C4-2B (cell line): Measurements from ENCODE around the gene NFU1.
"Not testable (repeated sequence)": the region's sequence is repeated elsewhere in the genome, so short reads cannot be mapped to it uniquely, and the experiment has no call there.

Experiments
- H3K27ac ChIP-seq: fragments of 450-650 bp; 2 replicates; pipeline ENCODE4 v1.5.1; 2017
- CTCF ChIP-seq: fragments of 450-650 bp; conservative IDR thresholded peaks from 2 replicates; pipeline ENCODE4 v1.5.1; 2017; ENCODE audit warnings: mild to moderate bottlenecking
- ZFX ChIP-seq: fragments of 450-650 bp; IDR thresholded peaks from 2 replicates; pipeline ENCODE4 v1.6.1; 2017

The NFU1 gene

GRCh38 chr2:69450735-69451416 is 13.6 kb upstream of the NFU1 start:
- no peak for TF ChIP-seq ZFX
- TF ChIP-seq CTCF, result no peak
- no peak overlapping the region for H3K27ac ChIP-seq

- no peak overlapping the region for H3K27ac ChIP-seq
- TF ChIP-seq CTCF, result no peak
- TF ChIP-seq ZFX, result no peak
These were observed 12.7 kb upstream of the NFU1 start for GRCh38 chr2:69449906-69450305.

GRCh38 chr2:69443673-69444072 is 6.4 kb upstream of the NFU1 start:
- not testable (repeated sequence) for H3K27ac ChIP-seq

- not testable (repeated sequence) for H3K27ac ChIP-seq
These were observed 2.3 kb upstream of the NFU1 start for GRCh38 chr2:69439499-69439898.

- peak overlapping the region; percentile 90 for H3K27ac ChIP-seq
- TF ChIP-seq CTCF, result no peak
- no peak for TF ChIP-seq ZFX
These were observed 1.3 kb upstream of the NFU1 start for GRCh38 chr2:69438580-69438979.

GRCh38 chr2:69437751-69438154 is 518 bp upstream of the NFU1 start:
- no peak for TF ChIP-seq ZFX
- no peak for TF ChIP-seq CTCF
- H3K27ac ChIP-seq, result peak overlapping the region; percentile 90

GRCh38 chr2:69436596-69436937 is 668 bp downstream of the NFU1 start:
- peak overlapping the region; percentile 90 for H3K27ac ChIP-seq
- TF ChIP-seq CTCF, result no peak
- no peak for TF ChIP-seq ZFX

- TF ChIP-seq CTCF, result no peak
- no peak for TF ChIP-seq ZFX
- no peak overlapping the region for H3K27ac ChIP-seq
These were observed 2.5 kb downstream of the NFU1 start for GRCh38 chr2:69434753-69435152.
